H1 (cell line): ENCODE measurements around the gene CHCHD6. TPM values are rescaled to one million over a fixed set of nuclear protein-coding genes. Genes with fewer than 3 reads are reported as not detected.

Experiments
- CTCF ChIA-PET: fragments of 300-600 bp; sonication (Branson Sonifier 250); formaldehyde crosslinking; loops from one replicate; lab custom pipeline; 2021; ENCODE audit not compliant: partially characterized antibody; lab: Charles Lee
- POLR2A ChIA-PET: fragments of 300-600 bp; sonication (Branson Sonifier 250); formaldehyde crosslinking; loops from one replicate; lab custom pipeline; 2021; ENCODE audit warnings: inconsistent platforms; ENCODE audit not compliant: partially characterized antibody; lab: Charles Lee
- DNase-seq, 2 experiments: peaks; one replicate each; pipeline versions ENCODE4 v3.0.0 to v3.0.0-alpha.2; 2010 to 2022; ENCODE audit warnings: low spot score in 2 of 2, low read depth in 1 of 2, mixed read lengths in 1 of 2
- FAIRE-seq: peaks from 2 replicates; lab custom pipeline; 2011; peaks lifted over from hg19 to GRCh38; lab: Jason Lieb, UNC
- H2AFZ ChIP-seq: 2 replicates; pipeline ENCODE4 v1.8.1; 2012; ENCODE audit warnings: low read length, inconsistent platforms
- H2AK5ac ChIP-seq: 2 replicates; pipeline ENCODE4 v1.6.1; 2013; ENCODE audit warnings: low read depth, low read length
- H2BK120ac ChIP-seq: replicated peaks from 2 replicates; pipeline ENCODE3; 2013; ENCODE audit warnings: low read depth, low read length, inconsistent platforms
- H2BK12ac ChIP-seq: 2 replicates; pipeline ENCODE4 v1.6.1; 2013; ENCODE audit warnings: low read depth, low read length
- H2BK15ac ChIP-seq: 2 replicates; pipeline ENCODE4 v1.6.1; 2013; ENCODE audit warnings: low read length
- H2BK20ac ChIP-seq: 2 replicates; pipeline ENCODE4 v1.6.1; 2013; ENCODE audit warnings: low read length
- H2BK5ac ChIP-seq: 2 replicates; pipeline ENCODE4 v1.6.1; 2013; ENCODE audit warnings: low read depth, low read length
- H3K14ac ChIP-seq: 2 replicates; pipeline ENCODE4 v1.6.1; 2013; ENCODE audit warnings: inconsistent platforms; ENCODE audit not compliant: insufficient read length
- H3K18ac ChIP-seq: 2 replicates; pipeline ENCODE4 v1.6.1; 2013; ENCODE audit warnings: low read length; ENCODE audit errors: extremely low read depth
- H3K23ac ChIP-seq: 2 replicates; pipeline ENCODE4 v1.6.1; 2013; ENCODE audit warnings: inconsistent platforms; ENCODE audit not compliant: insufficient read length
- H3K23me2 ChIP-seq: 2 replicates; pipeline ENCODE4 v1.6.1; 2013; ENCODE audit warnings: low read depth, low read length
- H3K27ac ChIP-seq: 2 replicates; pipeline ENCODE4 v1.6.1; 2011; ENCODE audit warnings: low read depth, low read length, inconsistent platforms
- H3K27me3 ChIP-seq, 4 experiments: replicated peaks in 1 of 4; 1 replicate in 1 of 4; 2 replicates in 3 of 4; pipeline versions ENCODE4 v1.6.1 to v1.8.1; 2011 to 2013; ENCODE audit warnings: low read length in 3 of 4, mild to moderate bottlenecking in 3 of 4, inconsistent platforms in 2 of 4, mixed read lengths in 2 of 4, moderate library complexity in 1 of 4; ENCODE audit not compliant: control insufficient read depth in 3 of 4, insufficient read depth in 3 of 4; ENCODE audit errors: extremely low read depth in 1 of 4
- H3K36me3 ChIP-seq, 4 experiments: 2 replicates each; pipeline versions ENCODE4 v1.6.1 to v1.8.1; 2011 to 2013; ENCODE audit warnings: mild to moderate bottlenecking in 4 of 4, low read length in 3 of 4, moderate library complexity in 2 of 4, control low read depth in 1 of 4, inconsistent platforms in 1 of 4; ENCODE audit not compliant: insufficient read depth in 4 of 4, control insufficient read depth in 2 of 4
- H3K4ac ChIP-seq: replicated peaks from 2 replicates; pipeline ENCODE3; 2013; ENCODE audit warnings: low read length, low read depth, mixed read lengths, inconsistent platforms; ENCODE audit not compliant: insufficient read length
- H3K4me1 ChIP-seq, 4 experiments: replicated peaks in 1 of 4; 1 replicate in 1 of 4; 2 replicates in 3 of 4; pipeline versions ENCODE4 v1.6.1 to v1.8.1; 2011 to 2013; ENCODE audit warnings: low read length in 3 of 4, inconsistent platforms in 2 of 4, mixed read lengths in 1 of 4; ENCODE audit not compliant: insufficient read depth in 4 of 4, control insufficient read depth in 3 of 4
- H3K4me2 ChIP-seq, 2 experiments: 2 replicates each; pipeline versions ENCODE4 v1.6.1 to v1.8.1; 2011 to 2013; ENCODE audit warnings: low read depth in 2 of 2, low read length in 2 of 2, control low read depth in 1 of 2, inconsistent platforms in 1 of 2, mild to moderate bottlenecking in 1 of 2; ENCODE audit not compliant: insufficient read depth in 1 of 2
- H3K4me3 ChIP-seq, 4 experiments: fragments of 200-600, 300-600 bp in 1 of 4; sonication (generic), shearing (Covaris generic), sonication (Bioruptor Twin) in 1 of 4; 2 replicates each; pipeline versions ENCODE4 v1.5.1 to v1.8.1; 2011 to 2016; ENCODE audit warnings: low read length in 4 of 4, low read depth in 3 of 4, control low read depth in 2 of 4, inconsistent platforms in 2 of 4, mild to moderate bottlenecking in 2 of 4, mixed read lengths in 1 of 4, moderate library complexity in 1 of 4; ENCODE audit not compliant: insufficient read depth in 2 of 4; ENCODE audit errors: extremely low read depth in 1 of 4
- H3K56ac ChIP-seq: replicated peaks from 2 replicates; pipeline ENCODE3; 2013; ENCODE audit warnings: low read depth, mild to moderate bottlenecking, mixed read lengths, low read length, inconsistent platforms; ENCODE audit not compliant: insufficient read length
- H3K79me1 ChIP-seq: 2 replicates; pipeline ENCODE4 v1.6.1; 2013; ENCODE audit warnings: low read depth, low read length, control low read depth
- H3K79me2 ChIP-seq, 2 experiments: 2 replicates each; pipeline versions ENCODE4 v1.6.1 to v1.8.1; 2012 to 2013; ENCODE audit warnings: low read length in 2 of 2, mild to moderate bottlenecking in 2 of 2, inconsistent platforms in 1 of 2; ENCODE audit not compliant: insufficient read depth in 2 of 2, control insufficient read depth in 1 of 2
- H3K9ac ChIP-seq, 4 experiments: replicated peaks in 1 of 4; 1 replicate in 1 of 4; 2 replicates in 3 of 4; pipeline versions ENCODE4 v1.6.1 to v1.8.1; 2011 to 2013; ENCODE audit warnings: low read depth in 3 of 4, low read length in 3 of 4, control low read depth in 2 of 4, mild to moderate bottlenecking in 2 of 4, moderate library complexity in 2 of 4, inconsistent platforms in 1 of 4; ENCODE audit errors: extremely low read depth in 1 of 4
- H3K9me3 ChIP-seq, 2 experiments: 2 replicates each; pipeline versions ENCODE4 v1.6.1 to v1.8.1; 2012 to 2013; ENCODE audit warnings: mild to moderate bottlenecking in 2 of 2, moderate library complexity in 2 of 2, control low read depth in 1 of 2, inconsistent platforms in 1 of 2, low read depth in 1 of 2, low read length in 1 of 2, mixed read lengths in 1 of 2; ENCODE audit not compliant: insufficient read depth in 2 of 2
- H4K20me1 ChIP-seq, 2 experiments: replicated peaks in 1 of 2; 2 replicates each; pipeline versions ENCODE3 to v1.8.1; 2011 to 2013; ENCODE audit warnings: inconsistent platforms in 2 of 2, low read length in 2 of 2, mild to moderate bottlenecking in 1 of 2; ENCODE audit not compliant: insufficient read depth in 2 of 2, control insufficient read depth in 1 of 2
- H4K5ac ChIP-seq: 2 replicates; pipeline ENCODE4 v1.6.1; 2013; ENCODE audit warnings: low read length, low read depth, mixed read lengths, inconsistent platforms; ENCODE audit not compliant: insufficient read length
- H4K8ac ChIP-seq: 2 replicates; pipeline ENCODE4 v1.8.0; 2013; ENCODE audit warnings: mild to moderate bottlenecking, moderate library complexity, low read length, inconsistent platforms; ENCODE audit not compliant: insufficient read depth; ENCODE audit errors: extremely low read depth
- H4K91ac ChIP-seq: replicated peaks from 2 replicates; pipeline ENCODE3; 2013; ENCODE audit warnings: low read length, mixed read lengths, inconsistent platforms; ENCODE audit not compliant: insufficient read length
- BACH1 ChIP-seq: IDR thresholded peaks from 2 replicates; pipeline ENCODE4 v1.6.1; 2012; ENCODE audit warnings: low read length, improper control_type of control experiment
- CBX8 ChIP-seq: fragments of 300-800, 300-1000 bp; sonication (generic); IDR thresholded peaks from 2 replicates; pipeline ENCODE4 v1.7.1; 2016; ENCODE audit warnings: low read depth, low read length, borderline replicate concordance
- NANOG ChIP-seq: IDR thresholded peaks from 2 replicates; pipeline ENCODE4 v1.6.1; 2011; ENCODE audit warnings: low read length, low read depth, mild to moderate bottlenecking, inconsistent platforms; ENCODE audit not compliant: insufficient read depth, poor library complexity, severe bottlenecking
- PHF8 ChIP-seq: fragments of 200-600 bp; sonication (generic); conservative IDR thresholded peaks from 2 replicates; pipeline ENCODE4 v1.7.1; 2012; ENCODE audit warnings: low read depth, mild to moderate bottlenecking, inconsistent platforms, low read length, moderate library complexity
- POLR2AphosphoS5 ChIP-seq: IDR thresholded peaks from 2 replicates; pipeline ENCODE4 v1.6.1; 2011; ENCODE audit warnings: low read depth, low read length
- RAD21 ChIP-seq, 2 experiments: IDR thresholded peaks in 1 of 2; conservative IDR thresholded peaks in 1 of 2; 2 replicates each; pipeline ENCODE4 v1.6.1; 2011; ENCODE audit warnings: low read depth in 2 of 2, low read length in 2 of 2, improper control_type of control experiment in 1 of 2, inconsistent platforms in 1 of 2, mild to moderate bottlenecking in 1 of 2, moderate library complexity in 1 of 2
- RNF2 ChIP-seq: fragments of 200-900, 300-1000 bp; sonication (generic); IDR thresholded peaks from 2 replicates; pipeline ENCODE4 v1.7.1; 2016; ENCODE audit warnings: borderline replicate concordance, low read depth, mild to moderate bottlenecking, antibody characterized with exemption, low read length; ENCODE audit not compliant: poor library complexity, severe bottlenecking; ENCODE audit errors: missing control alignments
- SAP30 ChIP-seq: fragments of 300-600 bp; sonication (generic); IDR thresholded peaks from 2 replicates; pipeline ENCODE4 v1.7.1; 2012; ENCODE audit warnings: low read length, moderate library complexity, mild to moderate bottlenecking, inconsistent platforms; ENCODE audit not compliant: insufficient read depth, insufficient replicate concordance
- SIN3A ChIP-seq, 2 experiments: IDR thresholded peaks in 1 of 2; conservative IDR thresholded peaks in 1 of 2; 2 replicates each; pipeline ENCODE4 v1.6.1; 2011 to 2012; ENCODE audit warnings: low read length in 2 of 2, improper control_type of control experiment in 1 of 2, low read depth in 1 of 2, mild to moderate bottlenecking in 1 of 2
- SP1 ChIP-seq: IDR thresholded peaks from 2 replicates; pipeline ENCODE4 v1.6.1; 2011; ENCODE audit warnings: low read depth, low read length
- WGBS, 2 experiments: shearing (Covaris generic) in 1 of 2; methylation state at CpG; one replicate each; pipeline versions ENCODE4 v1.1.6 to v1.1.7; 2013 to 2015; ENCODE audit warnings: low lambda C conversion rate in 2 of 2, mixed read lengths in 2 of 2, inconsistent platforms in 1 of 2, low coverage in 1 of 2, missing lambda C conversion rate in 1 of 2; ENCODE audit not compliant: insufficient replicate concordance in 2 of 2, insufficient coverage in 1 of 2, insufficient read length in 1 of 2; ENCODE audit errors: extremely low coverage in 1 of 2, missing lambda C conversion rate in 1 of 2; 5-methylcytosine and 5-hydroxymethylcytosine counted together
- polyA plus RNA-seq, 7 experiments: library from polyadenylated mRNA; depleted of rRNA in 3 of 7; stranded (reverse) in 5 of 7; unstranded in 2 of 7; fragments of >200 nt in 5 of 7; fragments of 200-250 nt in 2 of 7; gene quantifications; 1 replicate in 5 of 7; 2 replicates in 1 of 7; 4 replicates in 1 of 7; pipeline versions ENCODE4 v1.2.1 to v1.2.3, GENCODE V29; 2011 to 2013; ENCODE audit warnings: missing spikeins in 2 of 7, mixed read lengths in 2 of 7
- total RNA-seq: library from RNA; stranded (reverse); fragmentation: NEBNext Ultra II Directional; extraction: Animal tissue kit (Norgen Biotek cat#: 25700); gene quantifications from 2 replicates; pipeline ENCODE4 v1.2.1, GENCODE V29; 2021

CHCHD6 gene
- total and polyA plus RNA-seq, 2 of the 8 experiments (the other 6 are each of a cell fraction or from before 2014, with no cell fraction given): 32.4 to 37.6 TPM

GRCh38 chr3:126850370-126851085 lies 146.5 kb downstream of the CHCHD6 start:
- Histone ChIP-seq H2BK5ac (peak overlapping the region; percentile 99), H3K4me2 (peak overlapping the region; percentile 50 to 58), H3K79me2 (no peaks in the 10 kb centered on the region), H3K27me3 (no peaks in the 10 kb centered on the region), H4K5ac (peak overlapping the region; percentile 26), H4K91ac (peak overlapping the region; percentile 95), H3K14ac (no peak overlapping the region), H3K9me3 (no peaks in the 10 kb centered on the region), H2BK20ac (peak overlapping the region; percentile 73), H3K4me3 (no peak overlapping the region), H3K23me2 (no peaks in the 10 kb centered on the region), H2BK120ac (peak overlapping the region; percentile 56), H3K56ac (no peak overlapping the region), H3K23ac (no peak overlapping the region), H3K27ac (peak overlapping the region; percentile 85), H3K9ac (peak overlapping the region in 2 of 4 experiments; percentile 8 to 25; a peak in 3 of 7 replicates), H3K18ac (peak overlapping the region; percentile 76), H2BK15ac (no peak overlapping the region), H3K79me1 (no peaks in the 10 kb centered on the region), H2BK12ac (peak overlapping the region; percentile 100), H3K4me1 (peaks cover 26 to 33% (median 28%) of the 10 kb centered on the region in 4 experiments), H3K36me3 (no peaks in the 10 kb centered on the region), H3K4ac (peak overlapping the region; percentile 62), H2AFZ (no peak overlapping the region), H2AK5ac (peak overlapping the region; percentile 85; the same call in 1 of the 2 replicates), H4K20me1 (peaks cover 0 to 2% of the 10 kb centered on the region in 2 experiments), H4K8ac (peak overlapping the region; percentile 66; the same call in 1 of the 2 replicates)
- WGBS, 2 experiments: 48% methylated on average over 10 of the region's 10 CpGs; no CpG with 5 or more reads in 1 of the 2 experiments
- peak; percentile 89 for FAIRE-seq
- ChIA-PET CTCF (interaction anchor here (0.6 to 8.2 kb wide), 14 partner anchors 12 to 171 kb away, joined by 3 to 53 read pairs (median 3); no protein-coding TSS in a partner anchor), POLR2A (interaction anchor here (0.8 to 4.3 kb wide), 7 partner anchors 9 to 98 kb away, joined by 3 to 17 read pairs (median 4); no protein-coding TSS in a partner anchor)
- peak; percentile 68 to 85 for DNase-seq
- TF ChIP-seq POLR2AphosphoS5 (no peak), SAP30 (no peak), CBX8 (no peak), SP1 (peak; percentile 91), BACH1 (no peak), RNF2 (no peak), SIN3A (conservative IDR thresholded peaks at IDR 0.05 in 1 of 2, IDR thresholded peaks at IDR 0.05 in 1 of 2; ENCODE audit: low read depth in 1 of 2, low read length in 2 of 2) (peak in 1 of 2 experiments; percentile 82; a peak in 1 of 4 replicates), NANOG (peak; percentile 97), RAD21 (IDR thresholded peaks at IDR 0.05 in 1 of 2, conservative IDR thresholded peaks at IDR 0.05 in 1 of 2; ENCODE audit: low read depth in 2 of 2, low read length in 2 of 2) (peak in 1 of 2 experiments; percentile 26; a peak in 3 of 4 replicates), PHF8 (no peak)
